Measurements from ENCODE around the gene FNDC10.

- TF ChIP-seq CTCF (IDR thresholded peaks at IDR 0.05 in 8 of 11, conservative IDR thresholded peaks at IDR 0.05 in 3 of 11) (no peak), POLR2AphosphoS5 (IDR thresholded peaks at IDR 0.05) (no peak)
Measured at GRCh38 chr1:1591452-1591851, 8.5 kb downstream of the FNDC10 start.
